Mucosa of stomach (tissue), 1 donor: ENCODE results near the gene KIF1C.

Source experiments
- H3K27me3 ChIP-seq: one replicate; pipeline ENCODE4 v1.7.0; 2013; ENCODE audit warnings: mild to moderate bottlenecking, low read length; ENCODE audit not compliant: control insufficient read depth, insufficient read depth
- H3K36me3 ChIP-seq: one replicate; pipeline ENCODE4 v1.7.0; 2013; ENCODE audit warnings: low read length; ENCODE audit not compliant: control insufficient read depth, insufficient read depth
- H3K4me1 ChIP-seq: one replicate; pipeline ENCODE4 v1.7.0; 2013; ENCODE audit warnings: mild to moderate bottlenecking, low read length; ENCODE audit not compliant: control insufficient read depth, insufficient read depth
- H3K4me3 ChIP-seq: one replicate; pipeline ENCODE4 v1.7.0; 2013; ENCODE audit warnings: low read length
- H3K9ac ChIP-seq: one replicate; pipeline ENCODE4 v1.7.0; 2013; ENCODE audit warnings: mild to moderate bottlenecking, low read length, moderate library complexity
- H3K9me3 ChIP-seq: one replicate; pipeline ENCODE4 v1.7.0; 2013; ENCODE audit warnings: mild to moderate bottlenecking, low read length, moderate library complexity; ENCODE audit not compliant: control insufficient read depth
- donor health status: Pancreatic carcinoma.

KIF1C gene

DNA sequence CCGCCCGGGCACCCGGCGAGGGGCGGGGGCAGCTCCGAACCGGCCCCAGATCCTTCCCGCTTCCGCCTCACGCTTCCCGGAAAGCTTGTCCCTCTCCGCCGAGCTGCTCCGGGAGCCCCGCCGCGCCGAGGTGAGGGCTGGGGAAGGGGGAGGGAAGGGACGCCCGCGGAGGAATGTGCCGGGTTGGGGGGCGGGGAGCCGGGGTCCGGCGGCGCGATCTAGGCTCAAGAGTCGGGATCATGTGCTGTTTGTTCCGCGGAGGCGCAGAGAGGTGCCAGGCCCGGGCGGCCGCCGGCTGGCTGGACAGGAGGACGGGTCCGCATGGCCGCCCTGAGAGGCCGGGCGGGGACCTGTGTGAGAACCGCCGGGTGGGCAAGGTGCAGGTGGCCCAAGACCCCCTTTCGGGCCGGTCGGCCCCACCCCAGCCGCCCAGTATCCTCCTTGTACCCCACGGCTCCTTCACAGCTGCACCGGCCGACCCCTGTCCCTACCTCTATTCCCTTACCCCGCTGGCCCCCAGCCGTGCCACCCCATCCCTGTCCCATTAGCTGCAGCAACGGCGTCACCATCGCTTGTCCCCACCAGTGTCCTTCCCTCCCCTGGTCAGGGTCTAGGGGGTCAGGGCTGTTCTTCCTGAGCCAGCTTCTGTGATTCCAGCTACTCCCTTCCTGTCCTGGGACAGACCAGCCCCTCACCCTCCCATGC is 429 bp downstream of the KIF1C start:
- Histone ChIP-seq H3K4me1 (peaks cover 27% of the 10 kb centered on the region), H3K27me3 (no peaks in the 10 kb centered on the region), H3K36me3 (peaks cover 10% of the 10 kb centered on the region), H3K9me3 (no peaks in the 10 kb centered on the region), H3K4me3 (peak overlapping the region; percentile 90), H3K9ac (peak overlapping the region; percentile 87)

DNA sequence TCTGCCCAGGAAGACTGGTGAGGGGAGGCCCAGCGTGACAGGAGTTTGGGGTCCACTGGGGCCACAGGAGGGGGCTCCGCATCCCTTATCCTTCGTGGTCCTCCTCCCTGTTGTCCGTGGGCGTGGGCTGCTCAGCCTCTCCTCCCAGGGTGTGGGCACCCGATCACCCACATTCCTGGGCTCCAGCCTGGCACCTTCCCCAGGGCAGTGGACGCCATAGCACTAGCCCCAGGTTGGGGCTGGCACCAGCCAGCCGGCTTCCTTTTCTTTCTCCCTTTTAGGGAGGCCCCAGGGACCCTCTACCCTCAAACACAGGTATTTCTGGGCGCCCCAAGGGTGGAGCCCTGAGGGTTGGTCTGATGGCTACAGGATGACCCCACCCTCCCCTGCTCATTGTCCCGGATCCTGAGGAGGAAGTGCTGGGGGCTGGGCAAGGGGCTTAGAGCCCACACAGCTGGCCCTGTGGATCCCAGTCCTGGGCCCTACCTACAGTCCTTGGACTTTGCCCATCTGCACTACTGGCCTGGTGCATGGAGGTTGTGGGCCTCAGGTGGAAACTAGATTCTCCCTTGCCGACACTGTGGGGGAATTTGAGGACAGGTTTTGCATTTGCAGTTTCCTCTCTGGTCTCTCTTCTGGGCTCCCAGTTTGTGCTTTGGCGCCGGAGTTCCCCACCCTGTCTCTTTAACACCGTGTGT is 1.1 kb downstream of the KIF1C start:
- Histone ChIP-seq H3K9ac (peak overlapping the region; percentile 87), H3K4me1 (peaks cover 27% of the 10 kb centered on the region), H3K9me3 (no peaks in the 10 kb centered on the region), H3K4me3 (peak overlapping the region; percentile 90), H3K27me3 (no peaks in the 10 kb centered on the region), H3K36me3 (peaks cover 10% of the 10 kb centered on the region)

- Histone ChIP-seq H3K36me3 (peaks cover 17% of the 10 kb centered on the region), H3K4me1 (peaks cover 27% of the 10 kb centered on the region), H3K9me3 (no peaks in the 10 kb centered on the region), H3K4me3 (peak overlapping the region; percentile 90), H3K9ac (peak overlapping the region; percentile 87), H3K27me3 (no peaks in the 10 kb centered on the region)
Observed at GRCh38 chr17:4999430-5000093, 1.8 kb downstream of the KIF1C start.

DNA sequence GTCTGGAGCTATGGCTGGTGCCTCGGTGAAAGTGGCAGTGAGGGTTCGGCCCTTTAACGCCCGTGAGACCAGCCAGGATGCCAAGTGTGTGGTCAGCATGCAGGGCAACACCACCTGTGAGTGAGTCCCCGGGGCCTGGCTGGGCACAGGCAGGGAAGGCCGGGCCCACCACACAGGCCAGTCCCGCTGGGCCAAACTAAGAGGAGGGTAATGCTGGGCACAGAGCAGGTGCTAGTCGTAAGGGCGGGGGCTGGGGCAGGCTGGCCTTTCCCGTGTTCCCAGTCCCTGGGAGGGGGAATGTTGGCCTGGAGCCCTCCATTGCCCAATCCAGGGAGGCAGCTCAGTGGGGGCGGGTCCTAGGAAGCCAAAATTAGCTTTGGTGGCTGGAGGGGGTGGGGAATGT is 2.5 kb downstream of the KIF1C start:
- H3K27me3 ChIP-seq, result no peaks in the 10 kb centered on the region
- peaks cover 27% of the 10 kb centered on the region for H3K4me1 ChIP-seq
- H3K4me3 ChIP-seq, result no peak overlapping the region
- no peak overlapping the region for H3K9ac ChIP-seq
- H3K9me3 ChIP-seq, result no peaks in the 10 kb centered on the region
- peaks cover 23% of the 10 kb centered on the region for H3K36me3 ChIP-seq

- no peak overlapping the region for H3K4me3 ChIP-seq
- no peak overlapping the region for H3K9ac ChIP-seq
- no peaks in the 10 kb centered on the region for H3K9me3 ChIP-seq
- H3K4me1 ChIP-seq, result peaks cover 20% of the 10 kb centered on the region
- H3K27me3 ChIP-seq, result no peaks in the 10 kb centered on the region
- peaks cover 35% of the 10 kb centered on the region for H3K36me3 ChIP-seq
Observed at GRCh38 chr17:5002121-5002788, 4.5 kb downstream of the KIF1C start.

DNA sequence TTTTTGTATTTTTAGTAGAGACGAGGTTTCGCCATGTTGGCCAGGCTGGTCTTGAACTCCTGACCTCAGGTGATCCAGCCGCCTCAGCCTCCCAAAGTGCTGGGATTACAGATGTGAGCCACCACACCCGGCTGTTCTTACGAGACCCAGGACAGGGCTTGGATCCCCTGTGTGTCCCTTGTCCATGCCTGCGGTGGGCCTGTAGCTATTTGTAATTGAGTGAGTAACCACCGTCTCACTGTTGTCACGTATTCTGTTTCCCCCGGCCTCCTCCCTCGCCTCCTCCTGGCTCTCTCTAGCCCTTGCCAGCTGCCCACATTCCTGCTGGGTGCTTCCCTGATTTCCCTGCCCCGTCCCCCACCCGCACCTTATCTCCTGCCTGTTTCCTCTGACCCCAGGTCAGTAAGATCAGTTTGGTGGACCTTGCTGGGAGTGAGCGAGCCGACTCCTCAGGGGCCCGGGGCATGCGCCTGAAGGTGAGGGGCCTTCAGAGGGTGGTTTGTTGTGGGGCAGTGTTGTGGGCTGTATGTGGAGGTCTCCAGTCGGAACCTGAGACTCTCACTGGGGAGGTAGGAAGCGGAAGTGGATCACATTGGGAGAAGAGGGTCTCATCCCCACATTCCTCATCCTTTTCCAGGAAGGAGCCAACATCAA is 5.6 kb downstream of the KIF1C start:
- Histone ChIP-seq H3K36me3 (peaks cover 40% of the 10 kb centered on the region), H3K4me1 (peaks cover 19% of the 10 kb centered on the region), H3K27me3 (no peaks in the 10 kb centered on the region), H3K9me3 (no peaks in the 10 kb centered on the region), H3K9ac (no peak overlapping the region), H3K4me3 (no peak overlapping the region)

DNA sequence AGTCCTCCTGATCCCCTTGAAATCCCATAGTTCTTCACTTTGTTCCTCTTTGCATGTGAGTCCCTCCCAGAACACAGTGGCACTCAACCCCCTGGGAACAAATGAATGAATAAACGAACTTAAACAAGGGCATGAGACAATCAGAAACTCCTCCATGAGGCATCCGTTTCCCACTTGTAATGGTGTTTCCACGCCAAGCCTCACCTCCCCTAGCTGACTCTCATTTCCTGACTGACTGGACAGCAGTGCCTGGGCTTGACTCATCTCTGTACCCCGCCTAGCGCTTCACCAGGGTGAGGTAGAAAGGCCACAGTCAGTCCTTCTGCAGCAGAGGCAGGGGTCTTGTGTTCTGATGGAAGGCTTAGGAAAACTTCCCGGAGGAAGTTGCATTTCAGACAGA is 14.2 kb downstream of the KIF1C start:
- peaks cover 29% of the 10 kb centered on the region for H3K36me3 ChIP-seq
- no peaks in the 10 kb centered on the region for H3K9me3 ChIP-seq
- no peak overlapping the region for H3K4me3 ChIP-seq
- H3K27me3 ChIP-seq, result no peaks in the 10 kb centered on the region
- no peaks in the 10 kb centered on the region for H3K4me1 ChIP-seq
- no peak overlapping the region for H3K9ac ChIP-seq

DNA sequence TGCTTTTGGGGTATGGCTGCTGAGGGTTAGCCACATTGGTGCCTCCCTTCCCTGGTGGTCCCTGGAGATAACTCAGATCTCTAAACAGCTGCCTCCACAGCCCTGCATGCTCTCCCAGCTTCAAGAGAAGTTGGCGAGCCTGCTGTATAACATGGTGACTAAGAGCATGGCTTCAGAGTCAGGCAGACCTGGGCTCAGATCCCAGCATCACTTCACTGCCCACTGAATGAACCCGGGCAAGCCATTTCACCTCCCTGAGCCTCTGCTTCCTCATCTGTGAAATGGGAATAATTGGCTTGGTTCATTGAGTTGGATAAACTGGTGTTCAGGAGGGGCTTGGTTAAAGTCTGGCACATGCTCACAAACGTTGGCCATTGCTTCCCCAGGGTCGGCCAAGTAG is 16.6 kb downstream of the KIF1C start:
- H3K27me3 ChIP-seq, result no peaks in the 10 kb centered on the region
- no peaks in the 10 kb centered on the region for H3K4me1 ChIP-seq
- H3K4me3 ChIP-seq, result no peak overlapping the region
- no peaks in the 10 kb centered on the region for H3K9me3 ChIP-seq
- H3K9ac ChIP-seq, result no peak overlapping the region
- H3K36me3 ChIP-seq, result peaks cover 22% of the 10 kb centered on the region

- Histone ChIP-seq H3K4me1 (peaks cover 8% of the 10 kb centered on the region), H3K36me3 (peaks cover 14% of the 10 kb centered on the region), H3K9me3 (no peaks in the 10 kb centered on the region), H3K27me3 (no peaks in the 10 kb centered on the region), H3K9ac (no peak overlapping the region), H3K4me3 (no peak overlapping the region)
Observed at GRCh38 chr17:5019475-5019956, 21.8 kb downstream of the KIF1C start.

DNA sequence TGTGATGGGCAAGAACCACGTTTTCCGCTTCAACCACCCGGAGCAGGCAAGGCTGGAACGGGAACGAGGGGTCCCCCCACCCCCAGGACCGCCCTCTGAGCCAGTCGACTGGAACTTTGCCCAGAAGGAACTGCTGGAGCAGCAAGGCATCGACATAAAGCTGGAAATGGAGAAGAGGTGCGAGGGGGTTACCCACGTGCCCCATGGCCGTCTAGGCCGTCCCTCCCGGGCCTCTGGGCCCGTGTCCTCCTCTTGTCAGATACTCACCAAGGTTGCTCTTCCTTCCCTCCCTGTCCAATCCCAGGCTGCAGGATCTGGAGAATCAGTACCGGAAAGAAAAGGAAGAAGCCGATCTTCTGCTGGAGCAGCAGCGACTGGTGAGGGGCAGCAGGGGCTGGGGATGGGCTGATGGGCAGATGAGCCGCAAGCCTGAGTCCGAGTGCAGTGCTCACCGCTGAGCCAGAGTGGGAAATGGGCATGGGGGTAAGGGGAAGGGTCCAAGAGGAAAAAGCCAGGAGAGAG is 22.8 kb downstream of the KIF1C start:
- no peak overlapping the region for H3K4me3 ChIP-seq
- no peak overlapping the region for H3K9ac ChIP-seq
- peaks cover 18% of the 10 kb centered on the region for H3K4me1 ChIP-seq
- peaks cover 14% of the 10 kb centered on the region for H3K36me3 ChIP-seq
- H3K9me3 ChIP-seq, result no peaks in the 10 kb centered on the region
- no peaks in the 10 kb centered on the region for H3K27me3 ChIP-seq

DNA sequence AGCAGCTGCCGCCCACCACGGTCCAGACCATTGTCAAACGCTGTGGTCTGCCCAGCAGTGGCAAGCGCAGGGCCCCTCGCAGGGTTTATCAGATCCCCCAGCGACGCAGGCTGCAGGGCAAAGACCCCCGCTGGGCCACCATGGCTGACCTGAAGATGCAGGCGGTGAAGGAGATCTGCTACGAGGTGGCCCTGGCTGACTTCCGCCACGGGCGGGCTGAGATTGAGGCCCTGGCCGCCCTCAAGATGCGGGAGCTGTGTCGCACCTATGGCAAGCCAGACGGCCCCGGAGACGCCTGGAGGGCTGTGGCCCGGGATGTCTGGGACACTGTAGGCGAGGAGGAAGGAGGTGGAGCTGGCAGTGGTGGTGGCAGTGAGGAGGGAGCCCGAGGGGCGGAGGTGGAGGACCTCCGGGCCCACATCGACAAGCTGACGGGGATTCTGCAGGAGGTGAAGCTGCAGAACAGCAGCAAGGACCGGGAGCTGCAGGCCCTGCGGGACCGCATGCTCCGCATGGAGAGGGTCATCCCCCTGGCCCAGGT is 24.5 kb downstream of the KIF1C start:
- Histone ChIP-seq H3K4me1 (peaks cover 24% of the 10 kb centered on the region), H3K9ac (no peak overlapping the region), H3K36me3 (peaks cover 9% of the 10 kb centered on the region)

More for the DNA sequence above, 24.5 kb downstream of the KIF1C start:
- no peaks in the 10 kb centered on the region for H3K9me3 ChIP-seq
- H3K4me3 ChIP-seq, result no peak overlapping the region
- H3K27me3 ChIP-seq, result no peaks in the 10 kb centered on the region
